ENCODE measurements around the gene ASXL1.

Gene ASXL1

GRCh38 chr20:32482143-32482441 is 124.0 kb downstream of the ASXL1 start:
- Mint-ChIP-seq H3K4me3 (peak overlapping the region; percentile 61), H3K27me3 (no peaks in the 10 kb centered on the region), H3K4me1 (ENCODE audit: low read depth) (peaks cover 35% of the 10 kb centered on the region), H3K9me3 (no peaks in the 10 kb centered on the region), H3K36me3 (ENCODE audit: low read depth) (peaks cover 3% of the 10 kb centered on the region), H3K27ac (no peak overlapping the region)

GRCh38 chr20:32482442-32483261 is 124.5 kb downstream of the ASXL1 start:
- no peak overlapping the region for H3K27ac Mint-ChIP-seq
- peak overlapping the region; percentile 68 for H3K4me3 Mint-ChIP-seq

GRCh38 chr20:32483351-32484224 is 125.5 kb downstream of the ASXL1 start:
- peak overlapping the region; percentile 76 for H3K4me3 Mint-ChIP-seq

More at GRCh38 chr20:32482442-32483261, 124.5 kb downstream of the ASXL1 start:
- Mint-ChIP-seq H3K36me3 (ENCODE audit: low read depth) (peaks cover 3% of the 10 kb centered on the region), H3K9me3 (no peaks in the 10 kb centered on the region), H3K27me3 (no peaks in the 10 kb centered on the region), H3K4me1 (ENCODE audit: low read depth) (peaks cover 30% of the 10 kb centered on the region)

GRCh38 chr20:32484225-32484957 is 126.3 kb downstream of the ASXL1 start:
- Mint-ChIP-seq H3K4me3 (peak overlapping the region; percentile 89), H3K27ac (peak overlapping the region; percentile 36), H3K36me3 (ENCODE audit: low read depth) (peaks cover 3% of the 10 kb centered on the region), H3K27me3 (no peaks in the 10 kb centered on the region), H3K9me3 (no peaks in the 10 kb centered on the region), H3K4me1 (ENCODE audit: low read depth) (peaks cover 19% of the 10 kb centered on the region)

More at GRCh38 chr20:32483351-32484224, 125.5 kb downstream of the ASXL1 start:
- H3K4me1 Mint-ChIP-seq (ENCODE audit: low read depth), result peaks cover 23% of the 10 kb centered on the region
- no peaks in the 10 kb centered on the region for H3K9me3 Mint-ChIP-seq
- H3K27me3 Mint-ChIP-seq, result no peaks in the 10 kb centered on the region
- no peak overlapping the region for H3K27ac Mint-ChIP-seq
- peaks cover 3% of the 10 kb centered on the region for H3K36me3 Mint-ChIP-seq (ENCODE audit: low read depth)

- Mint-ChIP-seq H3K4me3 (peak overlapping the region; percentile 89), H3K9me3 (no peaks in the 10 kb centered on the region), H3K36me3 (ENCODE audit: low read depth) (peaks cover 3% of the 10 kb centered on the region), H3K4me1 (ENCODE audit: low read depth) (peaks cover 19% of the 10 kb centered on the region), H3K27me3 (no peaks in the 10 kb centered on the region), H3K27ac (peak overlapping the region; percentile 92)
These were observed 127.0 kb downstream of the ASXL1 start for GRCh38 chr20:32484958-32485769.

- no peaks in the 10 kb centered on the region for H3K27me3 Mint-ChIP-seq
- H3K27ac Mint-ChIP-seq, result peak overlapping the region; percentile 92
- H3K4me3 Mint-ChIP-seq, result no peak overlapping the region
- no peaks in the 10 kb centered on the region for H3K9me3 Mint-ChIP-seq
- H3K4me1 Mint-ChIP-seq (ENCODE audit: low read depth), result peaks cover 19% of the 10 kb centered on the region
- H3K36me3 Mint-ChIP-seq (ENCODE audit: low read depth), result peaks cover 3% of the 10 kb centered on the region
These were observed 127.8 kb downstream of the ASXL1 start for GRCh38 chr20:32485770-32486478.

GRCh38 chr20:32487381-32487780 is 129.2 kb downstream of the ASXL1 start:
- Mint-ChIP-seq H3K27ac (no peak overlapping the region), H3K4me1 (ENCODE audit: low read depth) (peaks cover 15% of the 10 kb centered on the region), H3K27me3 (no peaks in the 10 kb centered on the region), H3K9me3 (no peaks in the 10 kb centered on the region), H3K36me3 (ENCODE audit: low read depth) (peaks cover 3% of the 10 kb centered on the region), H3K4me3 (no peak overlapping the region)

GRCh38 chr20:32488066-32488838 is 130.1 kb downstream of the ASXL1 start:
- H3K4me1 Mint-ChIP-seq (ENCODE audit: low read depth), result peaks cover 15% of the 10 kb centered on the region
- peaks cover 3% of the 10 kb centered on the region for H3K36me3 Mint-ChIP-seq (ENCODE audit: low read depth)
- no peaks in the 10 kb centered on the region for H3K27me3 Mint-ChIP-seq
- H3K27ac Mint-ChIP-seq, result no peak overlapping the region
- no peak overlapping the region for H3K4me3 Mint-ChIP-seq
- no peaks in the 10 kb centered on the region for H3K9me3 Mint-ChIP-seq

All from stimulated activated naive CD8-positive, alpha-beta T cell treated with anti-CD3 and anti-CD28 coated beads, Interleukin-15, Interleukin-2, amounts not matched to agents 100 ng/mL and 50 ng/mL, for 24 hours (primary cell).